GM12874 (cell line): Measurements from ENCODE around the gene ZBTB24.

ENCODE experiments used
- CTCF ChIP-seq: IDR thresholded peaks from 2 replicates; pipeline ENCODE4 v1.5.1; 2011; ENCODE audit warnings: low read depth, mild to moderate bottlenecking, control low read depth, low read length, moderate library complexity; ENCODE audit not compliant: insufficient read depth

Gene ZBTB24

GRCh38 chr6:109466212-109466923 lies 16.7 kb downstream of the ZBTB24 start:
- TF ChIP-seq CTCF = no peak

- no peak for TF ChIP-seq CTCF
Observed at GRCh38 chr6:109465772-109466171, 17.2 kb downstream of the ZBTB24 start.

GRCh38 chr6:109461733-109462526 lies 21.1 kb downstream of the ZBTB24 start:
- TF ChIP-seq CTCF = no peak

GRCh38 chr6:109460161-109460829 lies 22.7 kb downstream of the ZBTB24 start:
- no peak for TF ChIP-seq CTCF

DNA sequence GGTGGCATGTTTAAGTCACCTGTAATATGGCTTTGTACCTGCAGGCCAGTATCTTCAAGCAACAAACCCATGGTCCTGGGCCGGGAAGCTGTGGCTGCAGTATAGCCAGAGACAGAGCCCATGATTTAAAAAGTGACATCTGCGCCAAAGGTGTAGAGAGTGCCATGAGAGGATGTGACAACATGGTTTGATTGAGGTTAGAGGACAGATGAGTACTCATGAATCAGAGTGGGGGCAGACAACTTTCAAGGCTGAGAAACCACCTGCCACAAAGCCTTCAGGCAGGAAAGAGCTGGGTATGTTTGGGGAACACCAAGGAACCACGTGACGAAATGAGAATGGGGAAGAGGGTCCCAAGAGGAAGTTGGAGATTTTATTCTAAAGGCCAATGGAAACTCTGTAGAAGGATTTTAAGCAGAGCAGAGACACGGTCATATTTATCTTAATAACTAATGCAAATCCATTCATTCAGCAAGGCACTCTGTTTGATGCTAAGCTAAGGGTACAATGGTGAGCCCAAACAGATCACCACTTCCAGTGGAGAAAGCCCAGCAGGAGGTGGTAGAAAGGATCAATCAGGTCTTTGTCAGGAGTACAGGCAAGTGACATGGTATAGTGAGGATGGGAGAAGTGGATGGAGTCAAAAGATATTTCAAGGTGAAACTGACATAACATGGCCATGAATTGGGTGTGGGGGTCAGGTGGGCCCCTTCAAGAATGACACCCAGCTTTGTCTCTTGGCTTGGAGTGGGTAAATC lies 24.1 kb downstream of the ZBTB24 start:
- TF ChIP-seq CTCF = no peak

DNA sequence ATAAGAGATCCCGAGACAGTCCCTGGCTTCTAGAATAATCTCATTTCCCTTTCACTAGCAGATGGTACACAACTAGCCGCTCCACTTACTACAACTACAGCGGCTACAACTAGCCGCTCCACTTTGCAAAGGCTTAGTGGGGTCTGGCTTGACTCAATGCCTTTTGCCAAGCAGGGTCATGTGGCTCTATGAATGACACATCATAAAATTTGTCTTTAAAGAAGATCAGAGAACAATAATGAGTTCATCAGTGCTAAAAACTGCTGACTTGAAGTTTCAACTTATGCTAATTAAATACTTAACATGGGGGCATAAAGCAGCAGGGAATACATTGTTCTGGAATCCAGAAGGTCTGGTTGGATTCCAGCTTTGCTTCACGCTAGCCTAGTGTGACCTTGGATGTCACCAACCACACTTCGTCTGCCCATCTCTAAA lies 25.4 kb downstream of the ZBTB24 start:
- TF ChIP-seq CTCF = no peak
